Activated CD8-positive, alpha-beta memory T cell treated with anti-CD3 and anti-CD28 coated beads, Interleukin-2, amount 50 U/mL, for 24 hours (primary cell): ENCODE data around the gene KRTAP10-8.
"Not testable (repeated sequence)": the region's sequence is repeated elsewhere in the genome, so short reads cannot be mapped to it uniquely, and the experiment has no call there.

Experiments
- DNase-seq: peaks from one replicate; pipeline ENCODE4 v3.0.0-alpha.2; 2020; ENCODE audit errors: extremely low read depth

KRTAP10-8 gene

GRCh38 chr21:44579056-44579832, 32.6 kb upstream of the KRTAP10-8 start:
- no peak for DNase-seq

- DNase-seq: no peak
These were observed 32.1 kb upstream of the KRTAP10-8 start for GRCh38 chr21:44579833-44580144.

GRCh38 chr21:44580231-44580821, 31.6 kb upstream of the KRTAP10-8 start, which contains the start of gene KRTAP10-5:
Gene KRTAP10-5 (minus strand): TSS chr21:44580604. CDS start chr21:44580578, 26 bp downstream.
- not testable (repeated sequence) for DNase-seq

GRCh38 chr21:44581158-44581557, 30.7 kb upstream of the KRTAP10-8 start:
- DNase-seq: no peak

- no peak for DNase-seq
These were observed 29.8 kb upstream of the KRTAP10-8 start for GRCh38 chr21:44582055-44582454.

GRCh38 chr21:44583089-44583799, 28.6 kb upstream of the KRTAP10-8 start:
- no peak for DNase-seq

GRCh38 chr21:44583800-44584147, 28.1 kb upstream of the KRTAP10-8 start:
- DNase-seq: no peak

GRCh38 chr21:44585892-44586291, 26.0 kb upstream of the KRTAP10-8 start:
- DNase-seq: no peak

GRCh38 chr21:44589094-44589493, 22.8 kb upstream of the KRTAP10-8 start:
- no peak for DNase-seq

GRCh38 chr21:44589586-44590305, 22.1 kb upstream of the KRTAP10-8 start:
- no peak for DNase-seq

- DNase-seq: no peak
These were observed 21.6 kb upstream of the KRTAP10-8 start for GRCh38 chr21:44590311-44590721.

- not testable (repeated sequence) for DNase-seq
These were observed 20.7 kb upstream of the KRTAP10-8 start for GRCh38 chr21:44590897-44591800.

GRCh38 chr21:44591801-44592130, 20.1 kb upstream of the KRTAP10-8 start:
- not testable (repeated sequence) for DNase-seq

- DNase-seq: no peak
These were observed 19.2 kb upstream of the KRTAP10-8 start, which contains the start of gene KRTAP10-6 for GRCh38 chr21:44592446-44593311. Gene KRTAP10-6 (minus strand): TSS chr21:44592505. CDS start chr21:44592484, 21 bp downstream.

- no peak for DNase-seq
These were observed 18.1 kb upstream of the KRTAP10-8 start for GRCh38 chr21:44593598-44594405.

GRCh38 chr21:44594406-44594916, 17.4 kb upstream of the KRTAP10-8 start:
- no peak for DNase-seq

GRCh38 chr21:44595524-44595923, 16.4 kb upstream of the KRTAP10-8 start:
- no peak for DNase-seq

GRCh38 chr21:44596068-44596725, 15.7 kb upstream of the KRTAP10-8 start:
- no peak for DNase-seq

GRCh38 chr21:44598061-44598460, 13.8 kb upstream of the KRTAP10-8 start:
- DNase-seq: no peak
